Stimulated activated CD8-positive, alpha-beta memory T cell treated with anti-CD3 and anti-CD28 coated beads, Interleukin-4, amount 100 ng/mL, for 4 hours (primary cell): Measurements from ENCODE around the gene TTC21B.
"Not testable (repeated sequence)": the region's sequence is repeated elsewhere in the genome, so short reads cannot be mapped to it uniquely, and the experiment has no call there.

ENCODE experiments used
- DNase-seq, 2 donors: peaks; one replicate each; pipeline ENCODE4 v3.0.0-alpha.2; 2020; ENCODE audit warnings: low read depth in 2 of 2, low spot score in 1 of 2

The TTC21B gene

DNA sequence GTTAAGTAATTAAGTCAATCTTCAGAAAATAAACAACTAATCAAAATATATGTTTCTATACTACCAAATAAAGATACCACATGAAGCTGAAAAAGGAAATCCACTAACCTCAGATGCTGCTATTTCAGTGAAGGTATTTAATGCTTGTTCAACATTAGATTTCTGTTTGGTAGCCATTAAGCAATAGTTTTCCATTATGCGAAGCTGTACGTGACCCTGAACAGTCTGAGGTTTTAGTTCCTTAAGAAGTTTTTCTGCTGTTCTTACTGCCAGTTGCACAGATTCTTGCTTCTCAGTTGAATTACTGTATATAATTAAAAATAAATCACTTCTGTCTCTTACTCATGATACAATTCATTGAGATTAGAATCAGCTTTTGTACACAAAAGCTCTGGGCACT lies 65.4 kb downstream of the TTC21B start:
- no peak for DNase-seq

- no peak for DNase-seq
Measured at GRCh38 chr2:165886487-165887146, 67.0 kb downstream of the TTC21B start.

DNA sequence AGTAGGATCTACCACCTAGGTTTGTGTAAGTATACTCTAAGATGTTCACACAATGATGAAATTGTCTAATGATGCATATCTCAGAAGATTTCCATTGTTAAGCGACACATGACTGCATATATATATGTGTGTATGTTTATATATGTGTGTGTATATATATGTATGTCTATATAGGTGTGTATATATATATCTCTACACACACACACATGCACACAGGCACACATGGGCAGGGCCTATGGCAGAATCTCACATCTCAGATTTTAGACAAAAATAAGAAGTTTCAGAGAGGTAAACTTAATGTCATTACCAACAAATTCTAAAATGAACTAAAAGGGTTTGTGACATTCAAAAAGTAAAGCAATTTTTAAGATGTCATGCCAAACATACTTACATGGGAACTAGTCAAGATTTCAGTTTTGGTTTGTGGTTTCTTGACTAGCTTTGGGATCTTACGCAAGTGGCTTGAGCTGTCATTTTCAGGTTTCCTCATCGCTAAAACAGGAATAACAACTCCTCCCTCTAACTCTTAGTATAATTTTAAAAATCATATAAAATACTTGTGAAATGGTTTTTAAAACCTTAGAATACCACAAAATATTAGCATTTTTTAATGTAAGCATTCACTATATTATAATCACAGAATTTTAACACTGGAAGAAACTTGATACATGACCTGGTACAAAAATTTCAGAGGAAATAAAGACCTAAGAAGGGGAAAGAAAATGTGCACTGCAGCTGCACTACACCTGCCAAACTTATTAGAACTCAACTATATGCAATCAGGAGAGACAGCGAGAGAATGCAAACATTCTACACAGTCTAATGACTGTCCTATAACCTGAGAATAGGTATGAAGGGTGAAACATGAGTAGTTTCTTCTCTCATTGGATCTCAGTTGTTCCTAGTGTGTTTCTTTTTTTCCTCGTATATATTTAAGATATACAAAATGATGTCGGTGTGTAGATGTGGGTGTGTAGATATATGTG lies 75.7 kb downstream of the TTC21B start:
- no peak for DNase-seq

- no peak for DNase-seq
Measured at GRCh38 chr2:165876712-165877111, 76.9 kb downstream of the TTC21B start.

GRCh38 chr2:165876269-165876668 lies 77.3 kb downstream of the TTC21B start:
- DNase-seq, result no peak

DNA sequence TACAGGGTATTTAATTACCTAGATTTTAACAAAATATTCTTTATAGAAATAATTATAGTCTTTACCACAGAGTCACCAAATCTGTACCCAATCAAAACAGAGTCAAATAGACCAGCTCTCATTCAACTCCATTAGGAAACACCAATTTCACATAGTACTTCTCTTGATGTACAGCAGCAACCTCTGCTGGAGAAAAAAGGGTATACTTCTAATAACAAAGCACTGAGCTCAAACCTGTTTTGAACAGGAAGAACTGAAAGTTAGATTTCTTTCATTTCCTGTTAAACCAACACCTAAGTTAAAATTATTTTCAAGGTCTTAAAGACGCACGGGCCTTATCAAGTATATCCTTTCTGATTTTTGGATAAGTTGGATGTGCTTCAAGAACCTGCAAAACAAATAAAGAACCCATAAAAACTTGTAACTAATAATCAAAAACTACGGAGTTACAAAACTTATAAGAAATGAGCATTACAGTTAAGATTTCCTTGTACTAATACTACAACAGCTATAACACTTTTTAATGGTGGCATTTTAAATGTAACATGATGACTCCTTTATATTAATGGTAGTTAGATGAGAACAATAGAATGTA lies 79.0 kb downstream of the TTC21B start:
- no peak for DNase-seq

DNA sequence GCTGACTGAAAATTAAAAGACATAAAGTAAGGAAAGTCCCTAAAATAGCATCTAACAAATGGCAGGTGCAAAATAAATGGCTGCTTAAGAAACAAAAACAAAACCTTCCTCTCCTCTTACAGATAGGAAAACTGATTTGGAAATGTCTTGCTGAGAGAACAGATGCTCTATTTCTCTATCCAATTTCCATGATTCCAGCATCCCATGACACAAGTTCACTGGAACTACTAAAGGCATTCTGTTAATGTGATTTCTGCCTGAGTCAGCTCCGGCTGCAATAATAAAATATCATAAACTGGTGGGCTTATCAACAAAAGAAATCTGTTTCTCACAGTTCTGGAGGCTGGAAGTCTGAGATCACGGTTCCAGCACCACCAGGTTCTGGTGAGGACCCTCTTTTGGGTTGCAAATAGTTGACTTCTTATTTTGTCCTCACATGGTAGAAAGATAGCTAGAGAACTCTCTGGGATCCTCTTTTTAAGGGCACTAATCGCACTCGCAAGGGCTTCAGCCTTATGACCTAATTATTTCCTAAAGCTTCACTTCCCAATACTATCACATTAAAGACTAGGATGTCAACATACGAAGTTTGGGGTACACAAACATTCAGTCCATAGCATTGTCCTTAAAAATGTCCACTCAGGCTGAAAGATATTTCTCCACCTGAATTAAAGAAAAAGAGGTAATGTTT lies 81.3 kb downstream of the TTC21B start:
- DNase-seq, result no peak

DNA sequence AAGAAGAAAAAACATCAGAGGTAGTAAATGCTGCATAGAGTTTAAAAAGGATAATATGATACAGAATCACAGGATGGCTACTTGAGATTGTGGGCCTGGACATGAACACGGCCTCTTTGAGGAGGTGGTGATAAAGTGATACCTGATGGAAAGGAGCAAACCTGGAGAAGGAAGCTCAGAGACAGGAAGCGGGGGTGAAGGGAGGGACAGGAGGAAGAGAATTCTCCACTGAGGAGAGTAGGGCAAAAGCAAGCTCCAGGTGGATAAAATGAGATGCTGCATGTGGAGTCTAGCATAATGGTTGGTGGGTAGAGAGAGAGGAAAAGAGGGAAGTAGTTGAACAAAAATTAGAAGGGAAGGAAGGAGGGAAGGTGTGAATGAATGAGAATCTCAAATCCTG lies 82.6 kb downstream of the TTC21B start:
- DNase-seq, result no peak

DNA sequence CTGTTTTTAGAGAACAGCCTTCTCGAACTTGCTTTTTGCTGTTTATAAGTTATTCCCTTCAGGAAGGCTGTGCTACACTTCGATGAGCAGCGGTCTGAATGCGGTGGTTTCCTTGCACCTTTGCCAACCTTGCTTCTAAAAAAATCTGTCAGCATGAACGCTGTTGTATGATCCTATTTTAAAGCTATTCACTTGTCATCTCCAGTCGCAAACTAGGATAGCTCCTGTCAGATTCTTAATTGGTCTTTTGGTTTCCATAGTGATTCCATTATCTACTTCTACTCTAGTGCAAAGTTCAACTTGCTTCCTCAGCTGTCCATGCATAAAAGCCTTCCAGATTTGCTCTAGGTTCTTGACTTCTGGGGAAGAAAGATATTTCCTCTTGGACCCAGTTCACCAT lies 83.2 kb downstream of the TTC21B start:
- no peak for DNase-seq

- no peak for DNase-seq
Measured at GRCh38 chr2:165868211-165868610, 85.4 kb downstream of the TTC21B start.

GRCh38 chr2:165864296-165864695 lies 89.3 kb downstream of the TTC21B start:
- no peak for DNase-seq

DNA sequence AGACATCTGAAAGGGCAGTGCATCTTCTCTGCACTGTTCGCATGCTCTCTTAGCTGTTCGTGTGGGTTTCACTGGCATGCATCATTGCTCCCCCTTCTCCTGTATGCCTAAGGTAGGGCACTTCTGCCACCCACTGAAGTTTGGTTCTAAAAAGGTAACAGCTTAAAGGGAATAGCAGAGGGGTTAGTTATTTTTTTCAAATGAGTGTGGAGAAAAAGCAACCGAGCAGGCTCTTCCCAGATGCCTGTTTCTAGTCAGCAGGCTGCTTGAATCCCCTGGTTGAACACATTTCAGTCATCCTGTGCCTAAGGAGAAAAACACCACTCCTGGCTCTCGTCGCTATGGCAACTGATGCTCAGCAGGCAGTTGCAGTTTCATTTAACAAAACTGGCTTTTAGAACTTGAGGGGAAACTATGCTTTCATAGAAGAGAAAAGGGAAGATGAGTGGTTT lies 89.7 kb downstream of the TTC21B start:
- no peak for DNase-seq

DNA sequence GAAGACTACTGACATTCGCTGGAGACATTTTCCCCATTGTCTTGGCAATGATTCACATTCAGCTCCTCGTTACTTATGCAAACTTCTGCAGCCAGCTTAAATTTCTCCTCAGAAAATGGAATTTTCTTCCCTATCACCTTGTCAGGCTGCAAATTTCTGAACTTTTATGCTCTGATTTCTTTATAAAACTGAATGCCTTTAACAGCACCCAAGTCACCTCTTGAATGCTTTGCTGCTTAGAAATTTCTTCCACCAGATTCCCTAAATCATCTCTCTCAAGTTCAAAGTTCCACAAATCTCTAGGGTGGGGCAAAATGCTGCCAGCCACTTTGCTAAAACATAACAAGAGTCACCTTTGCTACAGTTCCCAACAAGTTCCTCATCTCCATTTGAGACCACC lies 92.5 kb downstream of the TTC21B start:
- DNase-seq, result not testable (repeated sequence)

DNA sequence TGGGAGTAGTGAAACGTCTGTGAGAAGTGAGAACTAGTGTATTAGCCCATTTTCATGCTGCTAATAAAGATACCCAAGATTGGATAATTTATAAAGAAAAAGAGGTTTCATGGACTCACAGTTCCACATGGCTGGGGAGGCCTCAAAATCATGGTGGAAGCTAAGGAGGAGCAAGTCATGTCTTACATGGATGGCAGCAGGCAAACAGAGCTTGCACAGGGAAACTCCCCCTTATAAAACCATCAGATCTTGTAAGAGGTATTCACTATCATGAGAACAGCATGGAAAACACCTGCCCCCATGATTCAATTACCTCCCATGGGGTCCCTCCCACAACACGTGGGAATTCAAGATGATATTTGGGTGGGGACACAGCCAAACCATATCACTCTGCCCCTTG lies 93.9 kb downstream of the TTC21B start:
- not testable (repeated sequence) for DNase-seq

GRCh38 chr2:165857876-165858275 lies 95.7 kb downstream of the TTC21B start:
- DNase-seq, result no peak

GRCh38 chr2:165852394-165852793 lies 101.2 kb downstream of the TTC21B start:
- DNase-seq, result no peak

DNA sequence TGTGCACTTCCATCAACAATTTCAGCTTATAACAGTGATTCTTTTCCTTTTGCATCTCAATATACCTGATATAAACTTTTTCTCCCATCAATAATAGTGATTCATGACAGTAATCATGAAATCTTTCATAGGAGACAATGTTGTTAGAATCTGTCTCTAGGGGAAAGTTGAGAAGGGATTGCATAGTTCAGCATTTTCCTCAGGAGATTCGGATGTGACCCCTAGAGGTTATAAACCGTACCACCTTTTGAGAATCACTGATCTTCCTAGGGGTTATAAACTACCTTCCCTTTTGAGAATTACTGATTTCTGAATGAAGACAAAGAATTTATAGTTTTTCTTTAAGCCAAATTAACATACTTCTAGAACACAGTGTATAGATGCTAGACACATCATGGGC lies 106.6 kb downstream of the TTC21B start:
- no peak for DNase-seq

- DNase-seq, result no peak
Measured at GRCh38 chr2:165846056-165846455, 107.5 kb downstream of the TTC21B start.

DNA sequence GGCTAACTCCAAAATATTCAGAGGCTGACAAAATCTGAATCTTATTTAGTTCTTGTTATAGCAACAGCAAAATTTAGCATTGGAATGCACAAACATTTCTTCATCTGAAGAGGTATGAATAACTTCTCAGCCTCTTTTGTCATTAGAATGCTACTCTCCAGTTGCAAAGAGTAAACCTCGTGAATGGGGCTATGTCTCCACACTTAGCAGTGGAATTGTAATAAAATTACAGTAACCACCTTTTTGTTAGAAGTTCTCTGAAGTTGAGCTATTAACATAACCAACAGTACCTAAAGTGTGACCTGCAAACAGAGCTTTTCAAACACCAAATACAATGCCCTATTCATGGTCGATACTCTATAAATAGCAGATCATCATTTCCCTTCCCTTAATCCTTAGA lies 109.4 kb downstream of the TTC21B start:
- DNase-seq, result no peak

- no peak for DNase-seq
Measured at GRCh38 chr2:165843351-165843750, 110.2 kb downstream of the TTC21B start.

DNA sequence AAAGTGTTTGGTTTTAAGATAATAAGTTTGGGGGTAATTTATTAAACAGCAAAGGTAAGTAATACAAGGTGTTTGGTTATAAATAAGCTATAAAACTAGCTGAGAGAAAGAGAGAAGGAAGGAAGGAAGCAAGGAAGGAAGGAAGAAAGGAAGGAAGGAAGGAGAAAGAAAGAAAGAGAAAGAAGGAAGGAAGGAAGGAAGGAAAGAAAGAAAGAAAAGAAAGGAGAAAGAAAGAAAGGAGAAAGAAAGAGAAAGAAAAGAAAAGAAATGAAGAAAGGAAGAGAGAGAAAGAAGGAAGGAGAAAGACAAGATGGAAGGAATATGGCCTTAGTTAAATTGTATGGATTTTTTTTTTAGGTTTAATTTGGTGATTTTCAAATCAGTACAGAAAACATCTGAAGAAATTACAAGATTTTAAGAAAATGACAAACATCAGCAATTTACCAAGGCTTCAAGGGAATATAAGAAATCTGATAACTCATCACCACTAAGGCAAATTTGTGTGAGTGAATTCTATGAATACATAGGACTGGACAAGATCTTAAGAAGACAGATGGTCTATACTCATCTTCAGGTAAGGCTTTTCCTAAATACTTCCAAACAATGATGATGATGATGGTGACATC lies 113.1 kb downstream of the TTC21B start:
- no peak for DNase-seq
